RWPE2 (cell line): ENCODE measurements around the gene GOLGA6D.
"Not testable (repeated sequence)": the region's sequence is repeated elsewhere in the genome, so short reads cannot be mapped to it uniquely, and the experiment has no call there.

ENCODE experiments used
- ATAC-seq: fragments of 200-7000 bp; cut with Tn5 transposase; 3 replicates; pipeline ENCODE4 v1.9.1; 2021; ENCODE audit warnings: low read depth
- DNase-seq: peaks from one replicate; pipeline ENCODE4 v3.0.0-alpha.2; 2020; ENCODE audit warnings: low spot score
- H3K27ac ChIP-seq: fragments of 450-650 bp; 2 replicates; pipeline ENCODE4 v1.5.1; 2017; ENCODE audit warnings: mild to moderate bottlenecking; ENCODE audit not compliant: poor library complexity, severe bottlenecking
- H3K27me3 ChIP-seq: fragments of 250-450 bp; sonication (Bioruptor Pico); 2 replicates; pipeline ENCODE4 v1.5.1; 2021; ENCODE audit warnings: mild to moderate bottlenecking, moderate library complexity; ENCODE audit not compliant: insufficient read depth, poor library complexity, severe bottlenecking
- H3K36me3 ChIP-seq: fragments of 250-450 bp; sonication (Bioruptor Pico); 2 replicates; pipeline ENCODE4 v1.5.1; 2020; ENCODE audit warnings: low read depth, mild to moderate bottlenecking, moderate library complexity
- H3K4me1 ChIP-seq: fragments of 250-450 bp; sonication (Bioruptor Pico); 2 replicates; pipeline ENCODE4 v1.5.1; 2021; ENCODE audit warnings: mild to moderate bottlenecking, moderate library complexity; ENCODE audit not compliant: insufficient read depth, poor library complexity, severe bottlenecking
- H3K4me3 ChIP-seq: fragments of 250-450 bp; sonication (Bioruptor Pico); 2 replicates; pipeline ENCODE4 v1.5.1; 2021; ENCODE audit warnings: mild to moderate bottlenecking, moderate library complexity; ENCODE audit not compliant: severe bottlenecking
- H3K9me3 ChIP-seq: fragments of 250-450 bp; sonication (Bioruptor Pico); 2 replicates; pipeline ENCODE4 v1.5.1; 2021; ENCODE audit warnings: mild to moderate bottlenecking, moderate library complexity; ENCODE audit not compliant: severe bottlenecking
- TF ChIP-seq, protein P1 (sequence below): fragments of 450-650 bp; IDR thresholded peaks from one replicate; pipeline ENCODE4 v1.5.1; 2017; ENCODE audit warnings: mild to moderate bottlenecking, moderate library complexity; ENCODE audit not compliant: poor library complexity, severe bottlenecking

The GOLGA6D gene

GRCh38 chr15:75313116-75313845, 30.6 kb downstream of the GOLGA6D start:
- no peaks in the 10 kb centered on the region for H3K9me3 ChIP-seq
- H3K36me3 ChIP-seq = no peaks in the 10 kb centered on the region
- ATAC-seq = no peak
- no peaks in the 10 kb centered on the region for H3K4me1 ChIP-seq
- no peak overlapping the region for H3K4me3 ChIP-seq
- no peak overlapping the region for H3K27ac ChIP-seq
- DNase-seq = no peak
- H3K27me3 ChIP-seq = no peaks in the 10 kb centered on the region
- TF ChIP-seq, protein P1, sequence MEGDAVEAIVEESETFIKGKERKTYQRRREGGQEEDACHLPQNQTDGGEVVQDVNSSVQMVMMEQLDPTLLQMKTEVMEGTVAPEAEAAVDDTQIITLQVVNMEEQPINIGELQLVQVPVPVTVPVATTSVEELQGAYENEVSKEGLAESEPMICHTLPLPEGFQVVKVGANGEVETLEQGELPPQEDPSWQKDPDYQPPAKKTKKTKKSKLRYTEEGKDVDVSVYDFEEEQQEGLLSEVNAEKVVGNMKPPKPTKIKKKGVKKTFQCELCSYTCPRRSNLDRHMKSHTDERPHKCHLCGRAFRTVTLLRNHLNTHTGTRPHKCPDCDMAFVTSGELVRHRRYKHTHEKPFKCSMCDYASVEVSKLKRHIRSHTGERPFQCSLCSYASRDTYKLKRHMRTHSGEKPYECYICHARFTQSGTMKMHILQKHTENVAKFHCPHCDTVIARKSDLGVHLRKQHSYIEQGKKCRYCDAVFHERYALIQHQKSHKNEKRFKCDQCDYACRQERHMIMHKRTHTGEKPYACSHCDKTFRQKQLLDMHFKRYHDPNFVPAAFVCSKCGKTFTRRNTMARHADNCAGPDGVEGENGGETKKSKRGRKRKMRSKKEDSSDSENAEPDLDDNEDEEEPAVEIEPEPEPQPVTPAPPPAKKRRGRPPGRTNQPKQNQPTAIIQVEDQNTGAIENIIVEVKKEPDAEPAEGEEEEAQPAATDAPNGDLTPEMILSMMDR = no peak

GRCh38 chr15:75314552-75315290, 32.1 kb downstream of the GOLGA6D start:
- no peaks in the 10 kb centered on the region for H3K4me1 ChIP-seq
- no peak for DNase-seq
- no peaks in the 10 kb centered on the region for H3K9me3 ChIP-seq
- H3K27me3 ChIP-seq = no peaks in the 10 kb centered on the region
- TF ChIP-seq, protein P1 = no peak
- no peak overlapping the region for H3K4me3 ChIP-seq
- no peaks in the 10 kb centered on the region for H3K36me3 ChIP-seq
- H3K27ac ChIP-seq = no peak overlapping the region
- no peak for ATAC-seq

DNA sequence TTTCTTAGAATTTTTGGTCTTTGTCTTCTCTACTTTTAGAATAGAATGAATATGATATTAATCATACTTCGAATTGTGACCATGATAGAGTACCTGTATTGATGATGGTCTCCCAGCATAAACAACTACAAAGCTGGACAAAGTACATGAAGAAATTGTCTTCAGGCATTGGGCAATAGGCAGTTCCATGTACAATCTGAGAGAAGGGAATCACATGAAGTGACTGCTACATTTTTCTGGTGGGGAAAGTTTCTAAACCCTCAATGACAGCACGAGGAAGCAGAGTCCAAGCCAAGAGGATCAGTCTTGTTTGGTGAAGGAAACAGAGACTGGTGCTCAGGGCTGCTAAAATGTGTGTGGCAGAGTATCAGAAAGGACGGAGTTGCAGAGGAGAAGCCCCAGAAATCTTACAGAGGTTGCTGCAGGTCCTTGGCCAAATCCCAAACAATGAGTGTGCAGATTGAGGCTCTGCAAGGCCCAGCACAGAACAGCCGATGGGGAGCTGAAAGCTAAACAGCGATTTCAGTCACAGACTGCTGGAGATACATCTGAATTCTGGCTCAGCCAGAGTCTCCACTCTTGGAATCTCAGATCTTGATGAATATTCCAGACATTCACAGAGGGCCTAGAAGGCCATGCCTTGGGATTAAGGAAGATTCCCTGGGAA, 36.7 kb downstream of the GOLGA6D start:
- not testable (repeated sequence) for H3K4me1 ChIP-seq, H3K36me3 ChIP-seq, ATAC-seq, H3K4me3 ChIP-seq, H3K27me3 ChIP-seq, H3K27ac ChIP-seq, H3K9me3 ChIP-seq, DNase-seq

GRCh38 chr15:75321711-75322110, 39.1 kb downstream of the GOLGA6D start:
- Histone ChIP-seq H3K27me3 (no peaks in the 10 kb centered on the region), H3K9me3 (no peaks in the 10 kb centered on the region), H3K27ac (no peak overlapping the region), H3K4me3 (no peak overlapping the region), H3K4me1 (no peaks in the 10 kb centered on the region), H3K36me3 (no peaks in the 10 kb centered on the region)
- TF ChIP-seq, protein P1 = no peak
- ATAC-seq (no peak), DNase-seq (no peak)

- TF ChIP-seq, protein P1 = no peak
- no peak for DNase-seq
- no peaks in the 10 kb centered on the region for H3K9me3 ChIP-seq
- H3K4me1 ChIP-seq = no peaks in the 10 kb centered on the region
- no peaks in the 10 kb centered on the region for H3K27me3 ChIP-seq
- ATAC-seq = no peak
- H3K36me3 ChIP-seq = no peaks in the 10 kb centered on the region
- no peak overlapping the region for H3K27ac ChIP-seq
- H3K4me3 ChIP-seq = no peak overlapping the region
Measured at GRCh38 chr15:75325922-75326321, 43.3 kb downstream of the GOLGA6D start.
